Activated T-cell treated with anti-CD3 and anti-CD28 coated beads for 4 hours (primary cell): ENCODE results near the gene TBCB.
"Not testable (repeated sequence)": the region's sequence is repeated elsewhere in the genome, so short reads cannot be mapped to it uniquely, and the experiment has no call there.

Source experiments
- DNase-seq: peaks from one replicate; pipeline ENCODE4 v3.0.0-alpha.2; 2020

TBCB gene

GRCh38 chr19:36115453-36116343 lies at the start of gene TBCB:
TSS of gene TBCB (plus strand) at chr19:36115468. CDS start at chr19:36115561, 93 bp downstream.
- peak; percentile 93 for DNase-seq

- DNase-seq, result no peak
These were observed 47.6 kb upstream of the TBCB start for GRCh38 chr19:36067681-36068080.

DNA sequence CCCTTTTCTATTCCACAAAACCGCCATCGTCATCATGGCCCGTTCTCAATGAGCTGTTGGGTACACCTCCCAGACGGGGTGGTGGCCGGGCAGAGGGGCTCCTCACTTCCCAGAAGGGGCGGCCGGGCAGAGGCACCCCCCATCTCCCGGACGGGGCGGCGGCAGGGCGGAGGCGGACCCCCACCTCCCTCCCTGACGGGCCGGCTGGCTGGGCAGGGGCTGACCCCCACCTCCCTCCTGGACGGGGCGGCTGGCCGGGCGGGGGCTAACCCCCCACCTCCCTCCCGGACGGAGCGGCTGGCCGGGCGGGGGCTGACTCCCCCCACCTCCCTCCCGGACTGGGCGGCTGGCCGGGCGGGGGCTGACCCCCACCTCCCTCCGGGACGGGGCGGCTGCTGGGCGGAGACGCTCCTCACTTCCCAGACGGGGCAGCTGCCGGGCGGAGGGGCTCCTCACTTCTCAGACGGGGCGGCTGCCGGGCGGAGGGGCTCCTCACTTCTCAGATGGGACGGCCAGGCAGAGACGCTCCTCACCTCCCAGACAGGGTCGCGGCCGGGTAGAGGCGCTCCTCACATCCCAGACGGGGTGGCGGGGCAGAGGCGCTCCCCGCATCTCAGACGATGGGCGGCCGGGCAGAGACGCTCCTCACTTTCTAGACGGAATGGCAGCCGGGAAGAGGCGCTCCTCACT lies 46.3 kb upstream of the TBCB start:
- not testable (repeated sequence) for DNase-seq

DNA sequence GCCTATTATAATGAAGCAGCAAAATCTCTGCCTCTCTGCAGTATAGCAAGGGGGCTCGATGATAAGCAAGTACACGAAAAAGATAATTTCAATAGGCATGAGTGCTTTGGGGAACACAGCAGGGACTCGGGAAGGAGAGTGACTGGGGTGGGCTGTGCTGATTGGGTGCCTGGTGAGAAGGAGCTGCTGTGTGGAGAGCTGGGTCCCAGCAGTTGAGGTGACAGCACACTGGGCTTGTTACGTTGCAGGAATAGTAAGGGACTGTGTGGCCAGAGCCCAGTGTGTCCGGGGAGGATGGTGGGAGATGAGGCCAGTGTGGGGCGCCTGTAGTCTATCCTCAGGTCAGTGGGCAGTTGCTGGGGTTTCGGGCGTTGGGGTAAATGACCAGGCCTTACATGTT lies 43.2 kb upstream of the TBCB start:
- DNase-seq, result no peak

- DNase-seq, result no peak
These were observed 42.0 kb upstream of the TBCB start for GRCh38 chr19:36073121-36073876.

DNA sequence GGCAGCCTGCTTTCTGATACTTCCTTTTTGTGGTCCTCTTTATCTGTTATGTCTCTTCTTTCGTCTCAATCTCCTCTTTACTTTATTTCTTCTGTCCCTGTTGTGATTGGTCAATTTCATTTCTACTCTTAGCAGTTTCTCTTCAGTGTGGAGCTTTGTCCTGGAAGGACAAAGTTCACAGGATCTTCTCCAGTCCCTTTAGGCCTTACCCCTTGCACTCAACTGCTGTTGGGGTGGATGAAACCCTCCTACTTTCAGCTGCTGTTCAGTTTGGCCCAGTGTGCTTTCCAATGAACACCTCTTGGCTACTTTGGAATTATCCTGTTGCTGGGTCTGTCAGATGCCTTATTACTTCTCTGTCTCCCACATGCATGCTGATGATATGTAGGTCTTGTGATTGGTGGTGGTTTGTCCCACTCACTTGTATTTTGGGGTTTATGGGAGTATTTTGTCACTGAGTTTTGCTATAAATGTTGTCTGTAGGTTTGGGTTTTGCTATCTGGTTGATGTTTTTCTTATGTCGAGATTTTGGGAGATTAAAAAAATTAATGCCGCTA lies 35.8 kb upstream of the TBCB start:
- no peak for DNase-seq

- no peak for DNase-seq
These were observed 33.9 kb upstream of the TBCB start for GRCh38 chr19:36081385-36081784.

DNA sequence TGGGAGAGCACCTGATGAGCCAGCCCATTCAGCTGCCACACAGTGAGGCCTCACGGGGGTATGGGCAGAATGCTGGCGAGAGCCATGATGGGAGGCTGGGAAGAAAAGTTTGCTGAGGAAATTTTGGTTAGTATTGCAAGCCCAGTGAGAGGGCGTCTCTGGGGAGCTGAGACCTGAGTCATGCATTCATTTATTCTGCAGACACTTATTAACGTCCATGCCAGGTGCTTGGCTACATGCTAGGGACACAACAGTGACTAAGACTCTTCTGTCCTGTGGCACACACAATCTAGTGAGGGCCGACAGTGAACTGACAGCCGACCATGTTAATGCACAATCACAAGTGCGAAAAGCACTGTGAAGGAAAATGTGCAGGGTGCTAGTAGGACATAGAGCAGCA lies 33.4 kb upstream of the TBCB start:
- DNase-seq, result no peak

DNA sequence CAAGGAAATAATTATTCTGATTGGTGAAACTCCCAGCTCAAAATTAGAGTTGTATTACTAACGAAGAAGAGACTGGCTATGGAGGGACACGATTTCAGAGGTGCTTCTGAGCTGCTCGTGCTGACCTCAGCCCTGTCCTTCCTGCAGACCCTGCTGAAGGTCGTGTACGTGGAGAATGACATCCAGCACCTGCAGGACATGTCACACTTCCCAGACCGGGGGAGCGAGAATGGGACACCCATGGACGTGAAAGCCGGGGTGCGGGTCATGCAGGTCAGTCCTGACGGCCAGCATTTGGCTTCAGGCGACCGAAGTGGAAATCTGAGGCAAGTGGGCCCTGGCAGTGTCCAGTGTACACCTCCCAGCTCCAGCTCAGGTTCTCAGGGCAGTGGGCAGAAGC lies 32.4 kb upstream of the TBCB start:
- DNase-seq, result no peak

DNA sequence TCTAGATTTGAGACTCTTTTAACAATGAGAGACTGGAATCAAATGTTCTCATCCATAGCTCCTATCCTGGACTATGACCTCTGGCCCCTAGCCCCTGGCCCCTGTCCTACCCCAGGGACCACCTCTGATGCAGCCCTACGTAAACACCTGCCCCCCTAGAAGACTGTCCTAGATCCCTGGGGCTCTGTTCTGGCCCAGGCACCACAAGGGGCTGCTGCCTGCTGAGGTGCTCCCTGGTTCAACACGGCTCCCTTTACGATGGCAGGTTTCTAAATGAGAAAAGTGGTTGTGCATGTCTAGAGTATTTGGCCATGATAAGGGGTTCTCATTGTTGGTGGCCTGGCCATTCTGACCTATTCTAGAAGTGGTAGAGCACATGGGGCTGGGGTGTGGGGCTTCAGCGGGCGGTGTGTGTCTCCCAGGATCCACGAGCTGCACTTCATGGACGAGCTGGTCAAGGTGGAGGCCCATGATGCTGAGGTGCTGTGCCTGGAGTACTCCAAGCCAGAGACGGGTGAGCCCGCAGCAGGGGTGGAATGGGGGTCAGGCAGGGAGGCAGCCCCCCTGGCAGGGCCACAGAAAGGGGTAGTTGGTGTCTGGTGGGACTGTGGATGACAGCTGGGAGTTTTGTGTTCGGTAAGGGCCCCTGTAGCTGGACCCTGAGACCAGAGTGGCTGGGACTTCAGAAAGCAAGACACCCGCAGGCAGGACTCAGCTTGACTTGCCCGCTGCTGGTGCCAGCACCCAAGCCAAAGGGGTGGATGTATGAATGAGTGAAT lies 30.8 kb upstream of the TBCB start:
- no peak for DNase-seq

DNA sequence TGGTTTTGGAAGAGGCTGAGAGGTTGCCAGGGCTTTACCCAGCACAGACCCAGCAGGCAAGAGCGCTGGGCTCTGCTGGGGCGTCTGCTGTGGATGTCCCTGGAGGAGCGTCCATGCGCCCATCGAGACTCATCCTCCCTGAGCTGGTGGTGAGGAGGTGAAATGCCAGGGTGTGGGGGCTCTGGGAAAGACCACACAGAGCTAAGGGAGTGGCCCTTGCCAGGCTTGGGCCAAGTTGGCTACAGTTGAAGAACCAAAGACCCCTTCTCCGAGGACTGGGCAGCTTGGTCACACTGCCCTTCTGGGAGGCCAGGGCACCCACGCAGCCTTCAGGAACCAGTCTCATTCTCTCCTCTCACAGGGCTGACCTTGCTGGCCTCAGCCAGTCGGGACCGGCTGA lies 28.9 kb upstream of the TBCB start:
- no peak for DNase-seq

DNA sequence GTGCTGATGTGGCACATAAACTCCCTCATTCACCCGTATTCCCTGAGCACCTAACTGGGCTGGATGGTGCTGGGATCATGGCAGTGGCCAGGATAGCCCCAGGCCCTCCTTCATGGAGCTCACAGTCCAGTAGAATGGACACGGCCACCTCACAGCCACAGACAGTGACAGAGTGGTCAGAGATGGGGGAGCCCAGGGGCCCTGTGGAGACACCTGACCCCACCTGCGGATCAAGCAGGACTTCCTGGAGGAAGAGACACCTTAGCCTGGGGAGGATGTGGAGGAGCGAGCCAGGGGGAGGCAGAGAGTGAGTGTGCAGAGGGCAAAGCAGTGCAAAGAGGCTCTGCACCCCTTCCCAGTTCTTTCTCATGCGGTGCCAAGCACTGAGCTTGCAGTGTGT lies 25.4 kb upstream of the TBCB start:
- no peak for DNase-seq

DNA sequence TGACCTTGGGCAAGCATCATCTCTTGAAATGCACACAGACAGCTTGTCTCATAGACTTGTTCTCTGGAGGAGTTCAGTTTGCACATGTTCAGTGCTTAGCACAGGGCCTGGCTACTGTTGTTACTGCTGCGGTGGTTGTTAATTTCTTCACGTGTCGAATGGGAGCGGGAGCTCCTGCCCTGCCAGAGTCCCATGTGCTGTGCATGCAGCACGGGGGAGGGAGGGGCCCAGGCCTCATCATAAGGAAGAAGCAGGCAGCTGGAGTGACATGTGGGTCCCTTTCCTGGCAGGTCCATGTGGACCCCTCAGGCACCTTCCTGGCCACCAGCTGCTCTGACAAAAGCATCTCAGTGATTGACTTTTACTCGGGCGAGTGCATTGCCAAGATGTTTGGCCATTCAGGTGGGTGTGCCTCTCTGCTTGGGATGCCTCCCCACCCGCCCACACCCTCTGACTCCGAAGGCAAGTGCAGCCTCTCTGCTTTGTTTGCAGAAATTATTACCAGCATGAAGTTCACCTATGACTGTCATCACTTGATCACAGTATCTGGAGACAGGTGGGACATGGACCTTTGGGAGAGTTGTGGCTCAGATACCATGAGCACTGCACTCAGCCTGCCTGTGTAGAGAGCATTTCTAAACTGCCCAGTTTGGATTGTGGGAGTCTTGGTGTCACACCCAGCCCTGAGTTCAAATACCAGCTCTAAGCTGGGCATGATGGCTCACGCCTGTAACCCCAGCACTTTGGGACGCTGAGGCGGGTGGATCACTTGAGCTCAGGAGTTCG lies 24.2 kb upstream of the TBCB start:
- DNase-seq, result no peak

DNA sequence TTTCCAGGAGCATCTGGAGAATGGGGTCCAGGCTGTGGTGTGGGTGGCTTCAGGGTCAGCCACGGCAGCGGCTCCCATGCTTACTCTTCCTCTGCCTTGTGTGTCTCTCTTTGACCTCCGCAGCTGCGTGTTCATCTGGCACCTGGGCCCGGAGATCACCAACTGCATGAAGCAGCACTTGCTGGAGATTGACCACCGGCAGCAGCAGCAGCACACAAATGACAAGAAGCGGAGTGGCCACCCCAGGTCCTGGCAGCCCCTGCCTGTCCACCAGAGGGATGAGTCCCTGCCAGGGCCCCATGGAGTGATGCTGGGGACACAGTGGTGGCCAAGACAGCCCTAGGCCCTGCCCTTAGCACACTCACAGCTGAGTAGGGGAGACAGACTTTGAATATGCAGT lies 22.7 kb upstream of the TBCB start:
- DNase-seq, result no peak

DNA sequence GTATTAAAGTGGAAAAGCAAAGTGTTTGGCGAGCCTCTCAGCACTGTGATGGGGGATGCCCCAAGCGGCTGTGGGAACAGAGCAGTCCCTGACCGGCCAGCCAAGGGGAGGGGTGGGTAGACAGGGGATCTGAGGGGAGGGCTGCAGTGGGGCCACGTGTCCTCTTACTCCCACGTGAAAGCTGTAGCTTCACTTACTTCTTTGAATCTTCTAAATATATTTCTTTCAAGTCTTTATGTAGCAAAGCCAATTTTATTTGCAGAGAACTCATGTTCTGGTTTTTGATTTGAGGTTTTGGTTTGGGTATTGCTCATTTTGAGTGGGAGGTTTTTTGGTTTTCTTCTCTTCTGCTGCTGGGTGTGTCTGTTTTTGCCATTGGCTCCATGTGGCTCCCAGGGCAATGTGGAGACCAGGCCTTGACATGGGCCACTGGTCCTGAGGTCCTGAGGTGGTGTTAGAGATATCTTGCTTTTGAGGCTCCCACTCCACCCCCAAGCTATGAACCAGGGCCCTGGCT lies 22.1 kb upstream of the TBCB start:
- no peak for DNase-seq

- DNase-seq, result no peak
These were observed 21.6 kb upstream of the TBCB start for GRCh38 chr19:36093687-36094086.

- DNase-seq, result no peak
These were observed 18.2 kb upstream of the TBCB start for GRCh38 chr19:36097036-36097435.

- no peak for DNase-seq
These were observed 16.0 kb upstream of the TBCB start for GRCh38 chr19:36099166-36099785.

GRCh38 chr19:36100476-36100875 lies 14.8 kb upstream of the TBCB start:
- no peak for DNase-seq

DNA sequence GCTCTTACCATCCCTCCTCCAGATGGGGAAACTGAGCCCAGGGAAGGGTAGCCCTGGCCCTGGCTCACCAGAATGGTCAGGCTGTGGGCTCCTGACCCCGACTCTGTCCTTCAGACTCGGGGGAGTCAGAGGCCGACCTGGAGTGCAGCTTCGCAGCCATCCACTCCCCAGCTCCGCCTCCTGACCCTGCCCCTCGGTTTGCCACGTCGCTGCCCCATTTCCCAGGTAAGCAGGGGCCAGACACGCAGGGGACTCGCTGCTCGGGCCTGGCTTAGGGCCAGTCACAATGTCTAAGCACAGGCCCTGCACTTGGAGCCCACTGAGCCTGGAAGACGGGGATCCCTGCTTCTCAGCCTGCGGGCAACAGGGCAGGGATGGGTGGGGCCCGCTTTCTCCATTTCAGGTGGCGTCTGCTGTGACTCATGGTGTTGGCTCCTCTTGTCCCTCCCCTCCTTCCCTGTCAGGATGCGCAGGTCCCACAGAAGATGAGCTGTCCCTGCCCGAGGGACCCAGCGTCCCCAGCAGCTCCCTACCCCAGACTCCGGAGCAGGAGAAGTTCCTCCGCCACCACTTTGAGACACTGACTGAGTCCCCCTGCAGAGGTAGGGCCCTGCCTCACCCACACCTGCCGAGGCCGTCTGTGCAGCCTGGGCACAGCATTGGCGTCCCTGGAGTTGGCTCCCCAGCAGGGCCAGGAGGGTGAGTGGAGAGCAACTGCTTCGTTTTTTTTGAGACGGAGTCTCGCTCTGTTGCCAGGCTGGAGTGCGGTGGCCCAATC lies 13.5 kb upstream of the TBCB start:
- DNase-seq, result no peak
